Caco-2 (cell line): ENCODE measurements around the gene ZFP3. TPM values are rescaled to one million over a fixed set of nuclear protein-coding genes. Genes with fewer than 3 reads are reported as not detected.
"Not testable (repeated sequence)": the region's sequence is repeated elsewhere in the genome, so short reads cannot be mapped to it uniquely, and the experiment has no call there.

Experiments
- BruUV-seq: library from RNA; stranded (reverse); fragments of 400-500 nt; replicated peaks from 2 replicates; lab custom pipeline; 2021; lab: Mats Ljungman, UMichigan
- CTCF ChIA-PET: fragments of 300-600 bp; sonication (Branson Sonifier 250); formaldehyde crosslinking; loops from one replicate; lab custom pipeline; 2022; ENCODE audit warnings: antibody characterized with exemption; lab: Charles Lee
- POLR2A ChIA-PET: fragments of 300-600 bp; sonication (Branson Sonifier 250); formaldehyde crosslinking; loops from one replicate; lab custom pipeline; 2022; ENCODE audit warnings: antibody characterized with exemption; lab: Charles Lee
- DNase-seq, 2 experiments: peaks; one replicate each; pipeline versions ENCODE4 v3.0.0 to v3.0.0-alpha.2; 2020 to 2022
- H3K27me3 ChIP-seq: replicated peaks from 2 replicates; pipeline ENCODE4 v1.6.0; 2011; ENCODE audit warnings: low read length; ENCODE audit not compliant: control insufficient read depth, insufficient read depth
- H3K36me3 ChIP-seq: 2 replicates; pipeline ENCODE4 v1.5.1; 2011; ENCODE audit warnings: low read length; ENCODE audit not compliant: control insufficient read depth, insufficient read depth
- H3K4me1 ChIP-seq: fragments of 250-450 bp; sonication (Bioruptor Pico); 2 replicates; pipeline ENCODE4 v1.5.1; 2020; ENCODE audit warnings: mild to moderate bottlenecking
- H3K4me3 ChIP-seq: 2 replicates; pipeline ENCODE4 v1.5.1; 2011; ENCODE audit warnings: low read depth, mild to moderate bottlenecking, control low read depth, low read length
- H3K9me3 ChIP-seq: fragments of 250-450 bp; sonication (Bioruptor Pico); 2 replicates; pipeline ENCODE4 v1.5.1; 2020; ENCODE audit warnings: mild to moderate bottlenecking, moderate library complexity
- H3K27ac Mint-ChIP-seq: one replicate; pipeline ENCODE4 v1.8.0; 2022; ENCODE audit warnings: mixed read lengths; ENCODE audit not compliant: unreplicated experiment
- H3K27me3 Mint-ChIP-seq: one replicate; pipeline ENCODE4 v1.8.0; 2022; ENCODE audit warnings: mixed read lengths; ENCODE audit not compliant: insufficient read depth, unreplicated experiment
- H3K36me3 Mint-ChIP-seq: one replicate; pipeline ENCODE4 v1.8.0; 2022; ENCODE audit warnings: mild to moderate bottlenecking, mixed read lengths; ENCODE audit not compliant: insufficient read depth, unreplicated experiment
- H3K4me1 Mint-ChIP-seq: one replicate; pipeline ENCODE4 v1.8.0; 2022; ENCODE audit warnings: low read depth, mixed read lengths; ENCODE audit not compliant: unreplicated experiment
- H3K4me3 Mint-ChIP-seq: one replicate; pipeline ENCODE4 v1.8.0; 2022; ENCODE audit warnings: mild to moderate bottlenecking, moderate library complexity, mixed read lengths; ENCODE audit not compliant: unreplicated experiment
- H3K9me3 Mint-ChIP-seq: one replicate; pipeline ENCODE4 v1.8.0; 2022; ENCODE audit warnings: mixed read lengths; ENCODE audit not compliant: unreplicated experiment
- CTCF ChIP-seq, 2 experiments: fragments of 200-600 bp in 1 of 2; IDR thresholded peaks; 1 replicate in 1 of 2; 2 replicates in 1 of 2; pipeline versions ENCODE4 v1.5.1 to v1.8.0; 2011 to 2022; ENCODE audit warnings: antibody characterized with exemption in 1 of 2, control low read depth in 1 of 2, inconsistent platforms in 1 of 2, low read depth in 1 of 2, low read length in 1 of 2, mild to moderate bottlenecking in 1 of 2, moderate library complexity in 1 of 2; ENCODE audit not compliant: insufficient read depth in 1 of 2, severe bottlenecking in 1 of 2, unreplicated experiment in 1 of 2
- intact Hi-C: fragments of 100-400 bp; cut with micrococcal nuclease; formaldehyde crosslinking; loops from one replicate; pipeline ENCODE4 v1.10.0; 2022; ENCODE audit not compliant: unreplicated experiment
- total RNA-seq: library from RNA; stranded (reverse); gene quantifications from 2 replicates; pipeline ENCODE4 v1.2.3, GENCODE V29; 2022

Gene ZFP3
- total RNA-seq, 1 experiment from 2014 or later: 3.7 TPM

- no peak overlapping the region for H3K27ac Mint-ChIP-seq
- CTCF ChIA-PET: no interaction called here
- H3K4me3 Mint-ChIP-seq: no peak overlapping the region
- no peaks in the 10 kb centered on the region for H3K4me1 Mint-ChIP-seq
- intact Hi-C loops: no loop called here
- Histone ChIP-seq H3K4me3 (no peak overlapping the region), H3K9me3 (no peaks in the 10 kb centered on the region), H3K36me3 (no peaks in the 10 kb centered on the region), H3K27me3 (no peaks in the 10 kb centered on the region), H3K4me1 (peaks cover 5% of the 10 kb centered on the region; the same call in 1 of the 2 replicates)
- no peak for TF ChIP-seq CTCF (IDR thresholded peaks at IDR 0.05; ENCODE audit: insufficient read depth in 1 of 2, low read depth in 1 of 2, low read length in 1 of 2, severe bottlenecking in 1 of 2, unreplicated experiment in 1 of 2)
- no TSS peak for BruUV-seq
- POLR2A ChIA-PET: no interaction called here
- no peaks in the 10 kb centered on the region for H3K9me3 Mint-ChIP-seq
- peaks cover 11% of the 10 kb centered on the region for H3K36me3 Mint-ChIP-seq
- no peak for DNase-seq
- no peaks in the 10 kb centered on the region for H3K27me3 Mint-ChIP-seq
Observed at GRCh38 chr17:5069724-5070123, 8.5 kb upstream of the ZFP3 start.

- H3K4me1 Mint-ChIP-seq, H3K9me3 ChIP-seq, intact Hi-C loops, H3K4me3 ChIP-seq, BruUV-seq, H3K4me3 Mint-ChIP-seq, H3K27me3 Mint-ChIP-seq, CTCF ChIA-PET, POLR2A ChIA-PET, DNase-seq, H3K27me3 ChIP-seq, H3K36me3 ChIP-seq, H3K9me3 Mint-ChIP-seq: not testable (repeated sequence)
- Mint-ChIP-seq H3K27ac (peak overlapping the region; percentile 81), H3K36me3 (peaks cover 31% of the 10 kb centered on the region)
- H3K4me1 ChIP-seq: peaks cover 11% of the 10 kb centered on the region
Observed at GRCh38 chr17:5075472-5075871, 2.8 kb upstream of the ZFP3 start.

- H3K4me3 ChIP-seq: peak overlapping the region; percentile 74; the same call in 1 of the 2 replicates
- H3K36me3 ChIP-seq, H3K27me3 Mint-ChIP-seq, DNase-seq, H3K4me1 Mint-ChIP-seq, CTCF ChIA-PET, POLR2A ChIA-PET, BruUV-seq, H3K27me3 ChIP-seq, H3K27ac Mint-ChIP-seq, H3K9me3 ChIP-seq, H3K9me3 Mint-ChIP-seq, intact Hi-C loops: not testable (repeated sequence)
- peak overlapping the region; percentile 93 for H3K4me3 Mint-ChIP-seq
- peaks cover 11% of the 10 kb centered on the region for H3K4me1 ChIP-seq
- H3K36me3 Mint-ChIP-seq: peaks cover 37% of the 10 kb centered on the region
Observed at GRCh38 chr17:5077275-5077674, 992 bp upstream of the ZFP3 start.

GRCh38 chr17:5077781-5078105 is 524 bp upstream of the ZFP3 start:
- peaks cover 33% of the 10 kb centered on the region for H3K36me3 Mint-ChIP-seq
- no peak for TF ChIP-seq CTCF (IDR thresholded peaks at IDR 0.05; ENCODE audit: insufficient read depth in 1 of 2, low read depth in 1 of 2, low read length in 1 of 2, severe bottlenecking in 1 of 2, unreplicated experiment in 1 of 2)
- TSS peak; percentile 87 for BruUV-seq
- peak overlapping the region; percentile 95 for H3K27ac Mint-ChIP-seq
- H3K27me3 ChIP-seq: no peaks in the 10 kb centered on the region
- no peaks in the 10 kb centered on the region for H3K36me3 ChIP-seq
- CTCF ChIA-PET: no interaction called here
- no peaks in the 10 kb centered on the region for H3K9me3 Mint-ChIP-seq
- H3K4me3 ChIP-seq: peak overlapping the region; percentile 74
- H3K9me3 ChIP-seq: no peaks in the 10 kb centered on the region
- H3K4me1 ChIP-seq: peaks cover 11% of the 10 kb centered on the region
- H3K27me3 Mint-ChIP-seq: no peaks in the 10 kb centered on the region
- POLR2A ChIA-PET: no interaction called here
- no peak for DNase-seq
- H3K4me1 Mint-ChIP-seq: no peaks in the 10 kb centered on the region
- intact Hi-C loops: no loop called here
- peak overlapping the region; percentile 93 for H3K4me3 Mint-ChIP-seq
